ENCODE measurements around the gene REM2.

DNA sequence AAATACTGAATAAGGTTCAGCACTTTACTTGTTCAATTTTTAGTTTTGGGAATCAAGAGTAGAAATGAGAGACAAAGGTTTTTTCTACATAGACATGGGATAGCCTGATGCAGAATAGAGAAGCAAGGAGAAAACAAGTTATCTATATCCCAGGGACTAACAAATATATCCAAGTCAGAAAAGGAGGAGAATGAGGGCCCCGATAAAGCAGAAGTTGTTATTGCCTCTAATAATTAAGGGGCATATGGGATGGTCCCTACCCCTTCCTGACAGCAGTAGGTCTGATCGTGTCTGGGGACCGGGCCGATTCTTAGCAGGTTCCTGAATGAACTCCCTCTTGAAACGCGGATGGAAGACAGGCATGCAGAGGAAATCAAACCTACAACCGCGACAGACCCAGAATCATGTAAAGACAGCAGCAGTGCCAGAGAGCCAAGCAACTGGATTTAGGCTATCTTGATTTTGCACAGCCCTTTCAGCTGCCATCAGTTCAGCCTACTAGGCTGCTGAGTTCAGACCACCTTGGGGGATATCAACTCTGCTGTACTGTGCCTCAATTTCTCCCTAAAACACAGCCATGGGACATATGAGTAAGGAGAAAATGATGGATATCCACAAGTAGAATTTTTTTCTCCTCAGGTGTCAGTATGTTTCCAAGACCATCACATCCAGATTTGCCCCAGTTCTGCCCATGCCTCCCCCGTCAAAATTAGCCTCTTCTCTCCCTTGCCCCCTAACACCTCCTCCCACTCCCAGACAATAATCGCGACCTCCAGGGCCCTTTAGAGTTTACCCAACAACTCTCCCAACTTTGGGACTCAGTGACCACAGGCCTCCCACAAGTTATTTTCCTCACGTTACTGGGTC is 45.4 kb downstream of the REM2 start:
- TF ChIP-seq POLR2AphosphoS5 (IDR thresholded peaks at IDR 0.05; ENCODE audit: borderline replicate concordance, low read depth, low read length) (no peak), EZH2 (IDR thresholded peaks at IDR 0.05) (no peak)

Measured in SK-N-MC (cell line).